HCT116 (cell line): ENCODE data around the gene TTC19. TPM values are rescaled to one million over a fixed set of nuclear protein-coding genes. Genes with fewer than 3 reads are reported as not detected.

Experiments
- ATAC-seq: fragments of 200-7000 bp; cut with Tn5 transposase; 2 replicates; pipeline ENCODE4 v1.9.1; 2020; ENCODE audit warnings: mild to moderate bottlenecking, moderate library complexity
- BruUV-seq: library from RNA; stranded (reverse); fragments of 400-500 nt; replicated peaks from 2 replicates; lab custom pipeline; 2021; lab: Mats Ljungman, UMichigan
- CTCF ChIA-PET: fragments of 300-600 bp; sonication (Branson Sonifier 250); formaldehyde crosslinking; loops from one replicate; lab custom pipeline; 2021; ENCODE audit warnings: antibody characterized with exemption; lab: Charles Lee
- POLR2A ChIA-PET: fragments of 300-600, 350-600 bp; sonication (Branson Sonifier 250); formaldehyde crosslinking; loops from one replicate; lab custom pipeline; 2021; ENCODE audit warnings: antibody characterized with exemption; lab: Charles Lee
- RAD21 ChIA-PET, 2 experiments: fragments of 300-600 bp; sonication (Branson Sonifier 250); formaldehyde crosslinking; loops; one replicate each; lab custom pipeline; 2023; ENCODE audit warnings: low total read pairs in 2 of 2; ENCODE audit not compliant: uncharacterized antibody in 2 of 2, unreplicated experiment in 2 of 2, low non-redundant PET in 1 of 2; lab: Charles Lee
- DNase-seq: peaks from one replicate; pipeline ENCODE4 v3.0.0-alpha.2; 2010; ENCODE audit warnings: low read depth, low spot score
- H2AFZ ChIP-seq: fragments of 200-600 bp; shearing (Covaris generic), sonication (generic); 2 replicates; pipeline ENCODE4 v1.6.1; 2017; ENCODE audit warnings: low read depth, mixed run types, mixed read lengths, antibody characterized with exemption, low read length; ENCODE audit not compliant: poor library complexity, severe bottlenecking
- H3K27ac ChIP-seq: 2 replicates; pipeline ENCODE4 v1.5.1; 2012; ENCODE audit warnings: low read depth, low read length
- H3K27me3 ChIP-seq: fragments of 200-600 bp; sonication (generic); 2 replicates; pipeline ENCODE4 v1.6.1; 2016; ENCODE audit warnings: mixed run types, low read length, mixed read lengths; ENCODE audit not compliant: insufficient read depth
- H3K36me3 ChIP-seq, 2 experiments: fragments of 200-500 bp in 1 of 2; fragments of 200-600 bp in 1 of 2; sonication (Bioruptor generic) in 1 of 2; sonication (generic) in 1 of 2; 2 replicates each; pipeline versions ENCODE4 v1.5.1 to v1.6.1; 2014 to 2016; ENCODE audit warnings: low read length in 2 of 2, inconsistent platforms in 1 of 2, mixed read lengths in 1 of 2, mixed run types in 1 of 2; ENCODE audit not compliant: insufficient read depth in 2 of 2, control insufficient read depth in 1 of 2
- H3K4me1 ChIP-seq, 2 experiments: fragments of 200-600 bp in 1 of 2; sonication (generic) in 1 of 2; 2 replicates each; pipeline versions ENCODE4 v1.5.1 to v1.6.1; 2012 to 2017; ENCODE audit warnings: low read length in 2 of 2, inconsistent platforms in 1 of 2, mild to moderate bottlenecking in 1 of 2, mixed read lengths in 1 of 2, mixed run types in 1 of 2, moderate library complexity in 1 of 2; ENCODE audit not compliant: insufficient read depth in 2 of 2, control insufficient read depth in 1 of 2
- H3K4me2 ChIP-seq: fragments of 200-600 bp; sonication (generic); 2 replicates; pipeline ENCODE4 v1.6.1; 2017; ENCODE audit warnings: mixed run types, low read length, mixed read lengths
- H3K4me3 ChIP-seq, 2 experiments: fragments of 200-600 bp in 1 of 2; sonication (generic) in 1 of 2; replicated peaks in 1 of 2; 2 replicates each; pipeline ENCODE4 v1.5.1; 2011 to 2016; ENCODE audit warnings: low read length in 2 of 2, control low read depth in 1 of 2, low read depth in 1 of 2, mild to moderate bottlenecking in 1 of 2, mixed read lengths in 1 of 2, mixed run types in 1 of 2
- H3K79me2 ChIP-seq: fragments of 200-600 bp; sonication (generic); 2 replicates; pipeline ENCODE4 v1.6.1; 2017; ENCODE audit warnings: mild to moderate bottlenecking, mixed run types, low read length, moderate library complexity, mixed read lengths; ENCODE audit not compliant: insufficient read depth
- H3K9ac ChIP-seq: fragments of 200-600 bp; sonication (generic); 2 replicates; pipeline ENCODE4 v1.6.1; 2016; ENCODE audit warnings: low read length, mixed read lengths
- H3K9me2 ChIP-seq: fragments of 200-600 bp; sonication (generic), shearing (Covaris generic); 2 replicates; pipeline ENCODE4 v1.6.1; 2017; ENCODE audit warnings: mixed run types, mild to moderate bottlenecking, moderate library complexity; ENCODE audit not compliant: insufficient read depth
- H3K9me3 ChIP-seq, 2 experiments: fragments of 200-500 bp in 1 of 2; fragments of 200-600 bp in 1 of 2; sonication (Bioruptor generic) in 1 of 2; sonication (generic) in 1 of 2; 2 replicates each; pipeline ENCODE4 v1.6.1; 2014 to 2017; ENCODE audit warnings: low read length in 2 of 2, mixed read lengths in 2 of 2, inconsistent platforms in 1 of 2, low read depth in 1 of 2, mild to moderate bottlenecking in 1 of 2, mixed run types in 1 of 2, moderate library complexity in 1 of 2; ENCODE audit not compliant: control insufficient read depth in 1 of 2, insufficient read depth in 1 of 2
- H4K20me1 ChIP-seq: fragments of 200-600 bp; sonication (generic), shearing (Covaris generic); 2 replicates; pipeline ENCODE4 v1.6.1; 2017; ENCODE audit warnings: mixed run types, mild to moderate bottlenecking, moderate library complexity; ENCODE audit not compliant: insufficient read depth
- CEBPB ChIP-seq: IDR thresholded peaks from 2 replicates; pipeline ENCODE4 v1.6.1; 2012; ENCODE audit warnings: low read depth
- EZH2 ChIP-seq: fragments of 200-600 bp; sonication (generic); IDR thresholded peaks from 2 replicates; pipeline ENCODE4 v1.6.1; 2017; ENCODE audit warnings: antibody characterized with exemption, mixed run types
- FOSL1 ChIP-seq: IDR thresholded peaks from 2 replicates; pipeline ENCODE4 v1.6.1; 2012; ENCODE audit warnings: low read depth
- POLR2AphosphoS5 ChIP-seq: IDR thresholded peaks from 2 replicates; pipeline ENCODE4 v1.6.1; 2011; ENCODE audit warnings: mild to moderate bottlenecking, low read depth, low read length, moderate library complexity
- SIN3A ChIP-seq: IDR thresholded peaks from 2 replicates; pipeline ENCODE4 v1.6.1; 2012; ENCODE audit warnings: low read depth
- SP1 ChIP-seq: IDR thresholded peaks from 2 replicates; pipeline ENCODE4 v1.6.1; 2012; ENCODE audit warnings: low read depth
- YY1 ChIP-seq: IDR thresholded peaks from 2 replicates; pipeline ENCODE4 v1.6.1; 2011; ENCODE audit warnings: low read length, low read depth, moderate library complexity, mild to moderate bottlenecking; ENCODE audit not compliant: insufficient replicate concordance; ENCODE audit errors: extremely low read depth
- intact Hi-C: fragments of 100-400 bp; cut with micrococcal nuclease; formaldehyde crosslinking; loops from 2 replicates; pipeline ENCODE4 v1.10.0; 2022
- total RNA-seq: library from RNA; stranded (reverse); gene quantifications from one replicate; pipeline ENCODE4 v1.2.1, GENCODE V29; 2021; ENCODE audit not compliant: unreplicated experiment
- TF ChIP-seq, protein P1 (sequence below): IDR thresholded peaks from 2 replicates; pipeline ENCODE4 v1.6.1; 2012
- TF ChIP-seq, protein P2 (sequence below): IDR thresholded peaks from 2 replicates; pipeline ENCODE4 v1.6.1; 2012
- TF ChIP-seq, protein P3 (sequence below): IDR thresholded peaks from 2 replicates; pipeline ENCODE4 v1.6.1; 2012; ENCODE audit warnings: low read depth

TTC19 gene
- total RNA-seq, 1 experiment from 2014 or later: 61.3 TPM

DNA sequence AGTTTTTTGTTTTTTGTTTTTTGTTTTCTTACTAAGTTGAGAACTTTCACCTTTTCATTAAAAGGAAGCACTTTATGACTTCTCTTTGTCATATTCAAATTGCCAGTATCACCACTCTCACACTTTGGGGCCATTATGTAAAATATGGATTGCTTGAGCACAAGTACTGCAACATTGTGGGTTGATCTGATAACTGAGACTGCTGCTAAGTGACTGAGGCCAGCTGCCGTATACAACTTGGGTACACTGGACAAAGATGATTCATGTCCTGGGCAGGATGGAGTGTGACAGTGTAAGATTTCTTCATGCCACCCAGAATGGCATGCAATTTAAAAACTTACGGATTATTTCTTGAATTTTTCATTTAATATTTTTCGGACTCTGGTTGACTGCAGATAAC, 7.8 kb downstream of the TTC19 start:
- H3K27ac ChIP-seq: no peak overlapping the region
- peaks cover 95% of the 10 kb centered on the region for H3K79me2 ChIP-seq
- H3K9me2 ChIP-seq: no peaks in the 10 kb centered on the region
- H3K9ac ChIP-seq: no peak overlapping the region
- H3K9me3 ChIP-seq: no peaks in the 10 kb centered on the region
- ATAC-seq (no peak), DNase-seq (no peak)
- peaks cover 78 to 80% of the 10 kb centered on the region in 2 experiments for H3K36me3 ChIP-seq
- POLR2A ChIA-PET: no interaction called here
- H3K4me1 ChIP-seq: no peaks in the 10 kb centered on the region
- no peaks in the 10 kb centered on the region for H4K20me1 ChIP-seq
- BruUV-seq: no TSS peak
- no peak overlapping the region for H3K4me2 ChIP-seq
- H3K4me3 ChIP-seq: no peak overlapping the region
- TF ChIP-seq, protein P1, sequence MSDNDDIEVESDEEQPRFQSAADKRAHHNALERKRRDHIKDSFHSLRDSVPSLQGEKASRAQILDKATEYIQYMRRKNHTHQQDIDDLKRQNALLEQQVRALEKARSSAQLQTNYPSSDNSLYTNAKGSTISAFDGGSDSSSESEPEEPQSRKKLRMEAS: no peak
- TF ChIP-seq, protein P2, sequence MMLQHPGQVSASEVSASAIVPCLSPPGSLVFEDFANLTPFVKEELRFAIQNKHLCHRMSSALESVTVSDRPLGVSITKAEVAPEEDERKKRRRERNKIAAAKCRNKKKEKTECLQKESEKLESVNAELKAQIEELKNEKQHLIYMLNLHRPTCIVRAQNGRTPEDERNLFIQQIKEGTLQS: no peak
- TF ChIP-seq, protein P3, sequence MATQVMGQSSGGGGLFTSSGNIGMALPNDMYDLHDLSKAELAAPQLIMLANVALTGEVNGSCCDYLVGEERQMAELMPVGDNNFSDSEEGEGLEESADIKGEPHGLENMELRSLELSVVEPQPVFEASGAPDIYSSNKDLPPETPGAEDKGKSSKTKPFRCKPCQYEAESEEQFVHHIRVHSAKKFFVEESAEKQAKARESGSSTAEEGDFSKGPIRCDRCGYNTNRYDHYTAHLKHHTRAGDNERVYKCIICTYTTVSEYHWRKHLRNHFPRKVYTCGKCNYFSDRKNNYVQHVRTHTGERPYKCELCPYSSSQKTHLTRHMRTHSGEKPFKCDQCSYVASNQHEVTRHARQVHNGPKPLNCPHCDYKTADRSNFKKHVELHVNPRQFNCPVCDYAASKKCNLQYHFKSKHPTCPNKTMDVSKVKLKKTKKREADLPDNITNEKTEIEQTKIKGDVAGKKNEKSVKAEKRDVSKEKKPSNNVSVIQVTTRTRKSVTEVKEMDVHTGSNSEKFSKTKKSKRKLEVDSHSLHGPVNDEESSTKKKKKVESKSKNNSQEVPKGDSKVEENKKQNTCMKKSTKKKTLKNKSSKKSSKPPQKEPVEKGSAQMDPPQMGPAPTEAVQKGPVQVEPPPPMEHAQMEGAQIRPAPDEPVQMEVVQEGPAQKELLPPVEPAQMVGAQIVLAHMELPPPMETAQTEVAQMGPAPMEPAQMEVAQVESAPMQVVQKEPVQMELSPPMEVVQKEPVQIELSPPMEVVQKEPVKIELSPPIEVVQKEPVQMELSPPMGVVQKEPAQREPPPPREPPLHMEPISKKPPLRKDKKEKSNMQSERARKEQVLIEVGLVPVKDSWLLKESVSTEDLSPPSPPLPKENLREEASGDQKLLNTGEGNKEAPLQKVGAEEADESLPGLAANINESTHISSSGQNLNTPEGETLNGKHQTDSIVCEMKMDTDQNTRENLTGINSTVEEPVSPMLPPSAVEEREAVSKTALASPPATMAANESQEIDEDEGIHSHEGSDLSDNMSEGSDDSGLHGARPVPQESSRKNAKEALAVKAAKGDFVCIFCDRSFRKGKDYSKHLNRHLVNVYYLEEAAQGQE: no peak
- TF ChIP-seq FOSL1: no peak
- no peak for TF ChIP-seq SP1
- TF ChIP-seq POLR2AphosphoS5: no peak
- TF ChIP-seq SIN3A: no peak
- no peak for TF ChIP-seq EZH2
- TF ChIP-seq YY1: no peak
- no peak for TF ChIP-seq CEBPB
- intact Hi-C loops: no loop called here
- CTCF ChIA-PET: no interaction called here
- no peaks in the 10 kb centered on the region for H3K27me3 ChIP-seq
- RAD21 ChIA-PET: no interaction called here
- H2AFZ ChIP-seq: no peak overlapping the region
